GM12872 (cell line): ENCODE data around the gene PALLD.

Experiments used
- CTCF ChIP-seq: IDR thresholded peaks from 3 replicates; pipeline ENCODE4 v1.5.1; 2011; ENCODE audit warnings: low read depth, mild to moderate bottlenecking, low read length, moderate library complexity; ENCODE audit not compliant: insufficient read depth

The PALLD gene

GRCh38 chr4:168725930-168726329 lies 229.1 kb downstream of the PALLD start:
- TF ChIP-seq CTCF, result no peak

GRCh38 chr4:168731006-168731636 lies 234.3 kb downstream of the PALLD start:
- TF ChIP-seq CTCF, result no peak

- no peak for TF ChIP-seq CTCF
Observed at GRCh38 chr4:168731706-168732414, 235.0 kb downstream of the PALLD start.

- no peak for TF ChIP-seq CTCF
Observed at GRCh38 chr4:168732714-168733113, 235.9 kb downstream of the PALLD start.

GRCh38 chr4:168734703-168735678 lies 238.1 kb downstream of the PALLD start:
- TF ChIP-seq CTCF, result no peak

- no peak for TF ChIP-seq CTCF
Observed at GRCh38 chr4:168735735-168736134, 238.9 kb downstream of the PALLD start.
